Measurements from ENCODE around the gene ORAI3.

Gene ORAI3

GRCh38 chr16:30965436-30965835, 16.6 kb downstream of the ORAI3 start:
- Histone ChIP-seq H3K36me3 (peaks cover 99% of the 10 kb centered on the region), H3K9ac (no peak overlapping the region), H3K27me3 (no peaks in the 10 kb centered on the region), H3K9me3 (no peaks in the 10 kb centered on the region), H3K27ac (no peak overlapping the region), H3K4me1 (no peaks in the 10 kb centered on the region), H3K4me2 (no peak overlapping the region), H3K4me3 (no peak overlapping the region), H4K20me1 (peaks cover 22% of the 10 kb centered on the region)
- no peak for TF ChIP-seq Cebpa-rat (IDR thresholded peaks at IDR 0.05)

- Histone ChIP-seq H3K27me3 (no peaks in the 10 kb centered on the region), H3K4me2 (no peak overlapping the region), H3K27ac (no peak overlapping the region), H3K36me3 (peaks cover 99% of the 10 kb centered on the region), H3K4me1 (no peaks in the 10 kb centered on the region), H3K9me3 (no peaks in the 10 kb centered on the region), H3K4me3 (no peak overlapping the region), H4K20me1 (peaks cover 19% of the 10 kb centered on the region), H3K9ac (no peak overlapping the region)
- no peak for TF ChIP-seq Cebpa-rat (IDR thresholded peaks at IDR 0.05)
These were observed 17.3 kb downstream of the ORAI3 start for GRCh38 chr16:30966033-30966619.

GRCh38 chr16:30967795-30968194, 18.9 kb downstream of the ORAI3 start:
- H3K27me3 ChIP-seq, result no peaks in the 10 kb centered on the region
- H3K4me1 ChIP-seq, result no peaks in the 10 kb centered on the region
- peaks cover 13% of the 10 kb centered on the region; the same call in 1 of the 2 replicates for H4K20me1 ChIP-seq
- H3K4me2 ChIP-seq, result no peak overlapping the region
- no peak overlapping the region for H3K4me3 ChIP-seq
- no peak overlapping the region for H3K9ac ChIP-seq
- TF ChIP-seq Cebpa-rat (IDR thresholded peaks at IDR 0.05), result no peak
- H3K27ac ChIP-seq, result no peak overlapping the region
- peaks cover 99% of the 10 kb centered on the region for H3K36me3 ChIP-seq
- no peaks in the 10 kb centered on the region for H3K9me3 ChIP-seq

GRCh38 chr16:30969246-30969842, 20.5 kb downstream of the ORAI3 start:
- Histone ChIP-seq H3K27me3 (no peaks in the 10 kb centered on the region), H3K9ac (no peak overlapping the region), H3K4me2 (no peak overlapping the region), H3K4me1 (no peaks in the 10 kb centered on the region), H3K27ac (no peak overlapping the region), H4K20me1 (peaks cover 10% of the 10 kb centered on the region; the same call in 1 of the 2 replicates), H3K36me3 (peaks cover 99% of the 10 kb centered on the region), H3K4me3 (no peak overlapping the region), H3K9me3 (no peaks in the 10 kb centered on the region)
- no peak for TF ChIP-seq Cebpa-rat (IDR thresholded peaks at IDR 0.05)

- H3K4me1 ChIP-seq, result no peaks in the 10 kb centered on the region
- no peaks in the 10 kb centered on the region for H3K27me3 ChIP-seq
- no peak for TF ChIP-seq Cebpa-rat (IDR thresholded peaks at IDR 0.05)
- peaks cover 100% of the 10 kb centered on the region for H3K36me3 ChIP-seq
- H3K4me3 ChIP-seq, result no peak overlapping the region
- no peaks in the 10 kb centered on the region for H3K9me3 ChIP-seq
- H4K20me1 ChIP-seq, result peaks cover 13% of the 10 kb centered on the region
- no peak overlapping the region for H3K27ac ChIP-seq
- H3K9ac ChIP-seq, result no peak overlapping the region
- no peak overlapping the region for H3K4me2 ChIP-seq
These were observed 22.4 kb downstream of the ORAI3 start for GRCh38 chr16:30971298-30971697.

- no peak overlapping the region for H3K4me3 ChIP-seq
- TF ChIP-seq Cebpa-rat (IDR thresholded peaks at IDR 0.05), result no peak
- H3K27ac ChIP-seq, result no peak overlapping the region
- no peaks in the 10 kb centered on the region for H3K9me3 ChIP-seq
- H3K36me3 ChIP-seq, result peaks cover 100% of the 10 kb centered on the region
- H4K20me1 ChIP-seq, result peaks cover 23% of the 10 kb centered on the region
- no peak overlapping the region for H3K4me2 ChIP-seq
- H3K27me3 ChIP-seq, result no peaks in the 10 kb centered on the region
- H3K9ac ChIP-seq, result no peak overlapping the region
- no peaks in the 10 kb centered on the region for H3K4me1 ChIP-seq
These were observed 24.0 kb downstream of the ORAI3 start for GRCh38 chr16:30972872-30973271.

- Histone ChIP-seq H3K4me2 (no peak overlapping the region), H3K9me3 (no peaks in the 10 kb centered on the region), H3K4me3 (no peak overlapping the region), H3K27me3 (no peaks in the 10 kb centered on the region), H3K4me1 (no peaks in the 10 kb centered on the region), H3K36me3 (peaks cover 99% of the 10 kb centered on the region), H3K9ac (no peak overlapping the region), H3K27ac (no peak overlapping the region), H4K20me1 (peaks cover 34% of the 10 kb centered on the region)
- TF ChIP-seq Cebpa-rat (IDR thresholded peaks at IDR 0.05), result no peak
These were observed 25.5 kb downstream of the ORAI3 start for GRCh38 chr16:30974348-30974747.

- TF ChIP-seq Cebpa-rat (IDR thresholded peaks at IDR 0.05), result no peak
- H3K27ac ChIP-seq, result no peak overlapping the region
- H3K4me1 ChIP-seq, result no peaks in the 10 kb centered on the region
- H4K20me1 ChIP-seq, result peaks cover 34% of the 10 kb centered on the region
- H3K9ac ChIP-seq, result no peak overlapping the region
- peaks cover 98% of the 10 kb centered on the region for H3K36me3 ChIP-seq
- no peak overlapping the region for H3K4me3 ChIP-seq
- H3K9me3 ChIP-seq, result no peaks in the 10 kb centered on the region
- H3K27me3 ChIP-seq, result no peaks in the 10 kb centered on the region
- no peak overlapping the region for H3K4me2 ChIP-seq
These were observed 27.6 kb downstream of the ORAI3 start for GRCh38 chr16:30976486-30976885.

- H3K9ac ChIP-seq, result no peak overlapping the region
- H3K4me3 ChIP-seq, result no peak overlapping the region
- no peaks in the 10 kb centered on the region for H3K27me3 ChIP-seq
- peaks cover 98% of the 10 kb centered on the region for H3K36me3 ChIP-seq
- H3K4me1 ChIP-seq, result no peaks in the 10 kb centered on the region
- no peak overlapping the region for H3K27ac ChIP-seq
- no peaks in the 10 kb centered on the region for H3K9me3 ChIP-seq
- H4K20me1 ChIP-seq, result peaks cover 35% of the 10 kb centered on the region
- no peak overlapping the region for H3K4me2 ChIP-seq
- TF ChIP-seq Cebpa-rat (IDR thresholded peaks at IDR 0.05), result no peak
These were observed 28.6 kb downstream of the ORAI3 start for GRCh38 chr16:30977502-30977901.

GRCh38 chr16:30979170-30980022, 30.5 kb downstream of the ORAI3 start:
- no peak overlapping the region for H3K4me2 ChIP-seq
- no peaks in the 10 kb centered on the region for H3K27me3 ChIP-seq
- peaks cover 54% of the 10 kb centered on the region for H4K20me1 ChIP-seq
- TF ChIP-seq Cebpa-rat (IDR thresholded peaks at IDR 0.05), result no peak
- H3K36me3 ChIP-seq, result peaks cover 98% of the 10 kb centered on the region
- no peak overlapping the region for H3K4me3 ChIP-seq
- no peak overlapping the region for H3K9ac ChIP-seq
- H3K9me3 ChIP-seq, result no peaks in the 10 kb centered on the region
- H3K27ac ChIP-seq, result no peak overlapping the region
- H3K4me1 ChIP-seq, result peaks cover 12% of the 10 kb centered on the region

Measured in BLaER1 (cell line).